Activated T-helper 1 cell treated with Interleukin-2 at 50 U/mL for 16 hours (primary cell): ENCODE data around the gene RPS6KA2.
A peak's percentile ranks its signal among the peaks of the same experiment; 100 is the strongest.
"Not testable (repeated sequence)": the region's sequence is repeated elsewhere in the genome, so short reads cannot be mapped to it uniquely, and the experiment has no call there.

Source experiments
- DNase-seq: peaks from one replicate; pipeline ENCODE4 v3.0.0-alpha.2; 2020; ENCODE audit warnings: low read depth

RPS6KA2 gene

GRCh38 chr6:166529586-166529985, 97.5 kb downstream of the RPS6KA2 start:
- no peak for DNase-seq

- DNase-seq: not testable (repeated sequence)
Measured at GRCh38 chr6:166529058-166529457, 98.0 kb downstream of the RPS6KA2 start.

- DNase-seq: no peak
Measured at GRCh38 chr6:166527849-166528248, 99.2 kb downstream of the RPS6KA2 start.

GRCh38 chr6:166526937-166527336, 100.1 kb downstream of the RPS6KA2 start:
- DNase-seq: no peak

GRCh38 chr6:166525567-166525966, 101.5 kb downstream of the RPS6KA2 start:
- no peak for DNase-seq

- DNase-seq: no peak
Measured at GRCh38 chr6:166523782-166524559, 103.1 kb downstream of the RPS6KA2 start.

- DNase-seq: no peak
Measured at GRCh38 chr6:166520905-166521834, 105.9 kb downstream of the RPS6KA2 start.

- DNase-seq: no peak
Measured at GRCh38 chr6:166516251-166516884, 110.7 kb downstream of the RPS6KA2 start.

- peak; percentile 12 for DNase-seq
Measured at GRCh38 chr6:166515072-166515810, 111.8 kb downstream of the RPS6KA2 start.

GRCh38 chr6:166514196-166514595, 112.9 kb downstream of the RPS6KA2 start:
- DNase-seq: no peak

- DNase-seq: peak; percentile 19
Measured at GRCh38 chr6:166512567-166512966, 114.5 kb downstream of the RPS6KA2 start.

GRCh38 chr6:166511316-166511715, 115.7 kb downstream of the RPS6KA2 start:
- DNase-seq: no peak

- no peak for DNase-seq
Measured at GRCh38 chr6:166509193-166509592, 117.9 kb downstream of the RPS6KA2 start.

GRCh38 chr6:166508726-166509125, 118.3 kb downstream of the RPS6KA2 start:
- DNase-seq: no peak

- DNase-seq: no peak
Measured at GRCh38 chr6:166507809-166508564, 119.1 kb downstream of the RPS6KA2 start.

GRCh38 chr6:166507380-166507779, 119.7 kb downstream of the RPS6KA2 start:
- no peak for DNase-seq

- DNase-seq: no peak
Measured at GRCh38 chr6:166505133-166505905, 121.7 kb downstream of the RPS6KA2 start.

GRCh38 chr6:166504100-166504499, 123.0 kb downstream of the RPS6KA2 start:
- no peak for DNase-seq

- DNase-seq: no peak
Measured at GRCh38 chr6:166503167-166503744, 123.8 kb downstream of the RPS6KA2 start.

GRCh38 chr6:166502453-166502852, 124.6 kb downstream of the RPS6KA2 start:
- DNase-seq: no peak
